Pancreas (tissue), 10 donors: ENCODE measurements around the gene RFT1. TPM values are rescaled to one million over a fixed set of nuclear protein-coding genes. Genes with fewer than 3 reads are reported as not detected.
A peak's percentile ranks its signal among the peaks of the same experiment; 100 is the strongest.

Experiments
- ATAC-seq, 4 donors: fragments of 200-7000 bp; cut with Tn5 transposase; one replicate each; pipeline versions ENCODE4 v1.8.0 to v1.9.1; 2020; ENCODE audit warnings: mild to moderate bottlenecking in 4 of 4, moderate library complexity in 4 of 4
- DNase-seq, 6 donors: peaks; one replicate each; pipeline ENCODE4 v3.0.0-alpha.2; 2020
- FAIRE-seq: peaks from 2 replicates; lab custom pipeline; 2012; peaks lifted over from hg19 to GRCh38; lab: Jason Lieb, UNC
- H3K27ac ChIP-seq, 4 donors: fragments of 200-600 bp; sonication (generic); 1 replicate in 3 of 4; 2 replicates in 1 of 4; pipeline versions ENCODE4 v1.5.0 to v1.8.0; 2020
- H3K27me3 ChIP-seq, 4 donors: fragments of 200-600 bp; one replicate each; pipeline ENCODE4 v1.8.0; 2021
- H3K36me3 ChIP-seq, 3 donors: fragments of 200-600 bp; sonication (generic) in 1 of 3; one replicate each; pipeline versions ENCODE4 v1.5.0 to v1.8.0; 2020 to 2021
- H3K4me1 ChIP-seq, 3 donors: fragments of 200-600 bp; one replicate each; pipeline ENCODE4 v1.8.0; 2021
- H3K4me3 ChIP-seq, 4 donors: fragments of 200-600 bp; sonication (generic) in 2 of 4; one replicate each; pipeline versions ENCODE4 v1.5.0 to v1.8.0; 2020 to 2021
- H3K9me3 ChIP-seq, 4 donors: fragments of 200-600 bp; one replicate each; pipeline ENCODE4 v1.8.0; 2021
- WGBS, 2 donors: extraction: QIAGEN DNeasy Blood & Tissue Kit; methylation state at CpG; one replicate each; pipeline ENCODE4 v1.1.7; 2013; 5-methylcytosine and 5-hydroxymethylcytosine counted together
- intact Hi-C, 3 donors: fragments of 100-400 bp; cut with DNase I; formaldehyde crosslinking; loops; one replicate each; pipeline versions ENCODE4 v1.11.1 to v1.14.2; 2022
- polyA plus RNA-seq, 2 donors: library from polyadenylated mRNA; stranded (reverse); fragments of 200-250 nt; gene quantifications; one replicate each; pipeline ENCODE4 v1.2.3, GENCODE V29; 2013
- total RNA-seq, 6 donors: library from RNA; stranded (reverse); fragmentation: NEBNext Ultra II Directional in 4 of 6; extraction: Animal tissue kit (Norgen Biotek cat#: 25700) in 4 of 6; gene quantifications; one replicate each; pipeline versions ENCODE4 v1.2.1 to v1.2.4, GENCODE V29; 2021 to 2023
- TF ChIP-seq, protein P1 (sequence below), 4 donors: fragments of 200-600 bp; sonication (generic) in 3 of 4; IDR thresholded peaks; one replicate each; pipeline versions ENCODE4 v1.5.0 to v1.8.0; 2021; ENCODE audit warnings: antibody characterized with exemption in 4 of 4
- donor health status: healthy with polysubstance abuse.
- donor health status: DM: no; HTN: no; CAD: no; lungs with moderate emphysema.
- donor health status: DM: no; HTN: no; CAD: no.
- donor health status: control.
- donor health status: control.
- donor health status: Bipolar disorder and iron deficiency.
- donor health status: DM: yes; HTN: yes; CAD: no.
- donor health status: DM: no; HTN: no; CAD: no.
- donor health status: DM: no; HTN: no; CAD: no.
- donor health status: DM: yes; HTN: yes; CAD: no.

The RFT1 gene, protein sequence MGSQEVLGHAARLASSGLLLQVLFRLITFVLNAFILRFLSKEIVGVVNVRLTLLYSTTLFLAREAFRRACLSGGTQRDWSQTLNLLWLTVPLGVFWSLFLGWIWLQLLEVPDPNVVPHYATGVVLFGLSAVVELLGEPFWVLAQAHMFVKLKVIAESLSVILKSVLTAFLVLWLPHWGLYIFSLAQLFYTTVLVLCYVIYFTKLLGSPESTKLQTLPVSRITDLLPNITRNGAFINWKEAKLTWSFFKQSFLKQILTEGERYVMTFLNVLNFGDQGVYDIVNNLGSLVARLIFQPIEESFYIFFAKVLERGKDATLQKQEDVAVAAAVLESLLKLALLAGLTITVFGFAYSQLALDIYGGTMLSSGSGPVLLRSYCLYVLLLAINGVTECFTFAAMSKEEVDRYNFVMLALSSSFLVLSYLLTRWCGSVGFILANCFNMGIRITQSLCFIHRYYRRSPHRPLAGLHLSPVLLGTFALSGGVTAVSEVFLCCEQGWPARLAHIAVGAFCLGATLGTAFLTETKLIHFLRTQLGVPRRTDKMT
- total RNA-seq = 10 to 100 TPM; 10.4 to 20.4 (median 17.8) TPM
- polyA plus RNA-seq = 1 to 10 TPM; 6.9 TPM

DNA sequence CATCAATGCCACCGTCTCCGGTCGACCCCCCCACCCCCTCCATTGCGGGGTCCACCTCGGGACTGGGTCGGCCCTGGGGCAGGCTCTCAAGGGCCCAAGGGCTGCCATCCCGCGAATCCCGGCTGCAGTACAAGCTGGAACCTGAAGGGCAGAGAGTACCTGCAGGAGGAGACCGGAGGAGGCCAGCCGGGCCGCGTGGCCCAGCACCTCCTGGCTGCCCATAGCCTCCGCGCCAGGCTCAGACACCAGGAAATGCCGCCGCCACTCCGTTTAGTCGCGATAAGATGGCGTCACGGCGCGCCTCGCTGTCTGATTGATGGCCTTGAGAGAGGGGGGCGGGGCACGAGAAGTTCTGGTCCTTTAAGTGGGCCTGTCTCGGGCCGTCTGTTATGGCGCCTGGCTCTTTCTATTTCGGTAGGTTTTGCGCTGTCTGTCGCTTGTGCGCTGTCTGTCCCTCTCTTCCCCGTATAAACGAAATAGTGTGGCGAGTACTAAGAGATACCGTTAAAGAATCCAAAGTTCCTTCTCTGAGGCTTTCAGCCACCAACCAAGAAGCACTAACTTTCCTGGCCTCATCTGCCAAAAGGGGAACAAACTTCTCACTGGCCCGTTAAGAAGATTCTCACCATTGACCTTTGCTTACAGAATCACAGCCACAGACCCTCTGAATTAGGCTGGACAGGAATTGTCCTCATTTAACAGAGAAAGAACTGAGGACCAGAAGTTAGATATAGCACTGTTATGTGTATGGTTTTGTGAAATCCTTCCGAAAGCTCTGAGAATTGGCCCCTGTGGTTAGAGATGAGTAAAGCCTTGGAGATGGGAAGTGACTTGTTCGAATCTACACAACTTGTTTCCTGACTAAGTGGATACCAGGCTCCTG is at the start of gene RFT1:
Gene RFT1, minus strand, starts transcription at position 257 of the 883 bp plus-strand sequence. Its CDS starts 35 bp downstream, at position 222.
- peaks cover 7 to 13% (median 9%) of the 10 kb centered on the region in 3 donors for H3K4me1 ChIP-seq
- peak within 1 kb of the TSS; percentile 81 to 90 (median 88) for H3K27ac ChIP-seq
- peak; percentile 89 to 96 (median 92) for ATAC-seq
- intact Hi-C loops = loop anchor here in 1 of 3 donors (5.0 kb wide), 1 partner anchor 67 kb away; no protein-coding TSS in a partner anchor
- DNase-seq = peak; percentile 96 to 99 (median 97)
- no peak for FAIRE-seq
- H3K36me3 ChIP-seq = peaks cover 0 to 3% (median 2%) of the 10 kb centered on the region in 3 donors
- WGBS, 2 donors = 2 to 3% methylated on average over 41 of the region's 41 CpGs
- peak within 1 kb of the TSS; percentile 68 to 91 (median 85) for H3K4me3 ChIP-seq
- no peaks in the 10 kb centered on the region for H3K27me3 ChIP-seq
- H3K9me3 ChIP-seq = no peaks in the 10 kb centered on the region
- TF ChIP-seq, protein P1, sequence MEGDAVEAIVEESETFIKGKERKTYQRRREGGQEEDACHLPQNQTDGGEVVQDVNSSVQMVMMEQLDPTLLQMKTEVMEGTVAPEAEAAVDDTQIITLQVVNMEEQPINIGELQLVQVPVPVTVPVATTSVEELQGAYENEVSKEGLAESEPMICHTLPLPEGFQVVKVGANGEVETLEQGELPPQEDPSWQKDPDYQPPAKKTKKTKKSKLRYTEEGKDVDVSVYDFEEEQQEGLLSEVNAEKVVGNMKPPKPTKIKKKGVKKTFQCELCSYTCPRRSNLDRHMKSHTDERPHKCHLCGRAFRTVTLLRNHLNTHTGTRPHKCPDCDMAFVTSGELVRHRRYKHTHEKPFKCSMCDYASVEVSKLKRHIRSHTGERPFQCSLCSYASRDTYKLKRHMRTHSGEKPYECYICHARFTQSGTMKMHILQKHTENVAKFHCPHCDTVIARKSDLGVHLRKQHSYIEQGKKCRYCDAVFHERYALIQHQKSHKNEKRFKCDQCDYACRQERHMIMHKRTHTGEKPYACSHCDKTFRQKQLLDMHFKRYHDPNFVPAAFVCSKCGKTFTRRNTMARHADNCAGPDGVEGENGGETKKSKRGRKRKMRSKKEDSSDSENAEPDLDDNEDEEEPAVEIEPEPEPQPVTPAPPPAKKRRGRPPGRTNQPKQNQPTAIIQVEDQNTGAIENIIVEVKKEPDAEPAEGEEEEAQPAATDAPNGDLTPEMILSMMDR (IDR thresholded peaks at IDR 0.05) = no peak

DNA sequence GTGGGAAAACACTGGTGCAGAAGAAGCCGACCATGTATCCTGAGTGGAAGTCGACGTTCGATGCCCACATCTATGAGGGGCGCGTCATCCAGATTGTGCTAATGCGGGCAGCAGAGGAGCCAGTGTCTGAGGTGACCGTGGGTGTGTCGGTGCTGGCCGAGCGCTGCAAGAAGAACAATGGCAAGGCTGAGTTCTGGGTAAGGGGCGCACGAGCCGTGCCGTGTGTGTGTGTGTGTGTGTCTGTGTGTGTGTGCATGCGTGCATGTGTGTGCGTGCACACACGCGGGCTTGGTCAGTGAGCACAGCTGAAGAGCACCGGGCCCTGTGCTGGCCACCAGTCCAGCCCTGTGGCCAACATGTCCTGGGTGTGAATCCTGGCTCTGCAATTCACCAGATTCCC is 49.3 kb upstream of the RFT1 start:
- Histone ChIP-seq H3K9me3 (no peaks in the 10 kb centered on the region), H3K36me3 (peaks cover 0 to 54% (median 22%) of the 10 kb centered on the region in 3 donors), H3K4me1 (no peaks in the 10 kb centered on the region), H3K27ac (no peak overlapping the region), H3K4me3 (no peak overlapping the region), H3K27me3 (no peaks in the 10 kb centered on the region)
- no peak for FAIRE-seq
- intact Hi-C loops = no loop called here
- no peak for ATAC-seq
- DNase-seq = no peak
- WGBS, 2 donors = 92 to 93% methylated on average over 20 of the region's 20 CpGs
- TF ChIP-seq, protein P1 (IDR thresholded peaks at IDR 0.05) = no peak

DNA sequence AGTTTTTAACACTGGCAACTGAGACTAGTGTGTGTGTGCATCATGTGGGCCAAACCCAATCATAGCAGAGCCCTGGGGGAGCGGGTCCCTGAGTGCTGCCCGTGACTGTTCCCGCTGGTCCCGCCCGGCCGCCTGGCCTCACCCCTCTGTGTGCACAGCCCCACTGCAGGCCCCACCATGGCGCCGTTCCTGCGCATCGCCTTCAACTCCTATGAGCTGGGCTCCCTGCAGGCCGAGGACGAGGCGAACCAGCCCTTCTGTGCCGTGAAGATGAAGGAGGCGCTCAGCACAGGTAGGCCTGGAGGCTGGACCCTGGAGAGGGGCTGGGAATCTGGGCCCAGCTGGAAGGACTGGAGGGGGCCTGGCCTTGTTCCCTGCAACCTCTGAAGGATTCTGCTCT is 48.0 kb upstream of the RFT1 start:
- no peaks in the 10 kb centered on the region for H3K27me3 ChIP-seq
- no peak overlapping the region for H3K27ac ChIP-seq
- no peaks in the 10 kb centered on the region for H3K4me1 ChIP-seq
- WGBS, 2 donors = 96 to 97% methylated on average over 15 of the region's 15 CpGs
- intact Hi-C loops = no loop called here
- FAIRE-seq (no peak), ATAC-seq (no peak), DNase-seq (no peak)
- H3K36me3 ChIP-seq = peaks cover 0 to 48% (median 22%) of the 10 kb centered on the region in 3 donors
- no peaks in the 10 kb centered on the region for H3K9me3 ChIP-seq
- TF ChIP-seq, protein P1 (IDR thresholded peaks at IDR 0.05) = no peak
- H3K4me3 ChIP-seq = no peak overlapping the region

DNA sequence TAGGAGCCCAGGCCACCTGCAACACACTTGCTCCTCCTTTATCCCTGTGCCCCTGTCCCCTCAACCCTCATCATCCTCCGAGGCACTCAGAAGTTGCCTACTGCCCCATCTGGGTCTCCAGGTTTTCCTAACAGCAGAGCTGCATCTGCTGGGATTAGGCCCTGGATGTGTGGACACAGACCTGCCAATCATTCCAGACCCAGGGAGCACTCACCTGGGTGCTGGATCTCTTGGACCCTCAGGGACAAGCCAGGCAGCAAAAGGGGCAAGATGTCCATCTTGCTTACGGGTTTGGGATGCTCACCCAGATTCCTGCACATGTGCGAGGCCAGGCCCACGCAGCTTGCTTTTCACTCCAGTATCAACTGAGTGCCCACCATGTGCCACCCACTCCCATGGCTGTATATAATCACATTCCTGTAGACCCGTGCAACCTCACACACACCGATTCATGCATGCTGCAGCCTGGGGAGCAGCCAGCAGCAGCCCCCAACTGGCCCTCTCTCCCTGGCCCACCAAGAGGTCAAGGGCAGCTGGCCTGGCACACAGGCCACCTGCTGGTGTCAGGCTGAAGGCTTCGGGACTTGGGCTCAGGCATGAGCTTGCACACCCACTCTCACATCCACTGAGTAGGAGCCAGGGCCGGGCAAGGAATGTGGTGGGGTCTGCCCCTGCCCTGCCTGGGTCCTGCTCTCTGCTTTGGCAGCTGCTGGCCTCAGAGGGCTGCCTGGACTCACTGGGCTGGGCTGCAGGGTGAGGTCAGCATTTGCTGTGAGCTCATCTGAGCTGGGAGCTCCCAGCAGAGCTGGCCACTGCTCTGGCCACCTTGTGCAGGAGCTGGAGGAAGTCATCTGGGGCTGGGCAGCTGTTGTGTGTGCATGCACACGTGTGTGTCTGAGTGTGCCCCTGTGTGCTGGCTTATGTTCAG is 45.6 kb upstream of the RFT1 start:
- H3K4me1 ChIP-seq = peaks cover 9 to 14% (median 12%) of the 10 kb centered on the region in 3 donors
- intact Hi-C loops = no loop called here
- TF ChIP-seq, protein P1 (IDR thresholded peaks at IDR 0.05) = no peak
- 76 to 82% methylated on average over 9 of the region's 9 CpGs for WGBS, 2 donors
- H3K36me3 ChIP-seq = peaks cover 0 to 24% (median 22%) of the 10 kb centered on the region in 3 donors
- no peak overlapping the region for H3K4me3 ChIP-seq
- ATAC-seq (peak in 1 of 4 donors; percentile 16), DNase-seq (no peak), FAIRE-seq (no peak)
- H3K27ac ChIP-seq = no peak overlapping the region
- no peaks in the 10 kb centered on the region for H3K9me3 ChIP-seq
- H3K27me3 ChIP-seq = no peaks in the 10 kb centered on the region
